GM21423 (cell line): ENCODE measurements around the gene FRAS1.
"Not testable (repeated sequence)": the region's sequence is repeated elsewhere in the genome, so short reads cannot be mapped to it uniquely, and the experiment has no call there.

Source experiments
- ATAC-seq: cut with Tn5 transposase; IDR thresholded peaks from one replicate; pipeline ENCODE4 v1.9.1; 2021; ENCODE audit warnings: mild to moderate bottlenecking, moderate library complexity; ENCODE audit not compliant: unreplicated experiment

Gene FRAS1

DNA sequence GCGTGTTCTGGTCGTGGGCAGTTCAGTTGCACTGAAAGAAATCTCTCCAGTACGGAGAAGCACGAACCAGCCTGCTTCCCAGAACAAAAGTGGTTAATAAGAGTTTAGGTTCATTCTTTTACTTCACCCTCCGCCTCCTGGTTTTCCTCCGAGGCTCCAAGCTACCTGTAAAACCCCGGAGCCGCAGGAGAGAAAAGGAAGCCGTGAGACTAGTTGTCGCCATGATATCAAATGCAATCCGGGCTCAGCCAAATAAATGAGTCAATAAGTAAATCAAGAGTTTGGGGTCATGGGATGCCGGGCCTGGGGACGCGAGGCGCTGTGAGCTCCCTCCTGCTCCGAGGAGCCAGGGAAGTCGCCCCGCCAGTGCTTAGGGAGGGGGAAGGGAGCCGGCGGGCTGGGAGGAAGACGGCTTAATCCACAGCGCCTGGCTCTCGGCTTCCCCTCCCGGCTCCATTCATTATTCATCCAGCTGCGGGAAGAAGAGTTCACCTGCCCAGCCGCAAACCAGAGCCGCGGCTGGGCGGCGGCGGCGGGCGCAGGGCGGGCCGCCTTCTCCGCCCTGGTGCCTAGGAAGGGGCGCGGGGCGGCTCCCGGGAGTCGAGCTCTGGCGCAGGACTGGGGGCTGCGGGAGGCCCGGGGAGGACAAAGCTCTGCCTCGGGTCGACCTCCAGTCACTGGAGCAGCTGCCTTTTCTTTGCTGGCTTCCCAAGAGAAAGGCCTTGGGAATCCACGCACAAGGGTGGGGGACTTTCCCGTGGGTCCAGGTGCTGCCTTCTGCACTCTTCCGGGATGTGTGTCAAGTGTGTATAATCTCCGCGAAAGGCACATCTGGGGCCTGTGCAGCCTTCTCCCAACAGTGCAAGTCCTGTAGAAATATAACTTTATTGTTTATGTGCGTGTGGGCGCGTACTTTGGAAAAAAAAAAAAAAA is 1.7 kb downstream of the FRAS1 start:
- ATAC-seq, result no peak

DNA sequence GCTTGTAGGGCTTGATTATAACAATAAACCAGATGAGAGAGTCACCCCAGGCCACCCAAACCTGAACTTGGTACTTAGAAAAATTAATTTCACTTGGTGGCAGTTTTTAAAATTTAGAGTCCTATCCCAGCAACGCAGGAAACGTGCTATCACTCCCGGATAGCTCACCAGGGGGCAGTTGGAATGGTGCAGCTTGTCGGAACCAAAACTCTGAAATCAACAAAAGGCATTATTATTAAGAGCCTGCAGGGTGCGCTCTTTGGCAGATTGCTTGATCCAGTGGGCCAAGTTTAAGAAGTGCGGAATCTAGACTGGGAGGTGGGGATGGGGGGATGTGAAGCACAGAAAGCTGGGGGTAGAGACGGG is 2.4 kb downstream of the FRAS1 start:
- no peak for ATAC-seq

DNA sequence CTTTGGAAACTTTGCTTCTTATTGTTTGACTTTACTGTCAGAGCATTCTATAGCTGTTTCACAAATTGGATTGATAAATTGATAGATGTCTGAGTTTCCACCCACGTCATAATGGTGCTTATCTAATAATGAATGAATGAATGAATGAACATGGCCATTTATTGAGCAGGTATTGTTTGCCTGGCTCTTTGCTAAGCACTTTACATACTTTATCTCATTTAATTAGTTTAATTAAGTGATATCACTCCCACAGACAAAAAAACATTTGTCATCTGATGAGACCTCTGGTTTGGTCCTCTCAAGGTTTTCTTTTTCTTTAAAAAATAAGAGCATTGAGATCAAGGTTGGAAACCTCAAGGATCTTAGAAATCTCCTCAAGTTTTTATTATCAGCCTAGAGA is 2.8 kb downstream of the FRAS1 start:
- no peak for ATAC-seq

DNA sequence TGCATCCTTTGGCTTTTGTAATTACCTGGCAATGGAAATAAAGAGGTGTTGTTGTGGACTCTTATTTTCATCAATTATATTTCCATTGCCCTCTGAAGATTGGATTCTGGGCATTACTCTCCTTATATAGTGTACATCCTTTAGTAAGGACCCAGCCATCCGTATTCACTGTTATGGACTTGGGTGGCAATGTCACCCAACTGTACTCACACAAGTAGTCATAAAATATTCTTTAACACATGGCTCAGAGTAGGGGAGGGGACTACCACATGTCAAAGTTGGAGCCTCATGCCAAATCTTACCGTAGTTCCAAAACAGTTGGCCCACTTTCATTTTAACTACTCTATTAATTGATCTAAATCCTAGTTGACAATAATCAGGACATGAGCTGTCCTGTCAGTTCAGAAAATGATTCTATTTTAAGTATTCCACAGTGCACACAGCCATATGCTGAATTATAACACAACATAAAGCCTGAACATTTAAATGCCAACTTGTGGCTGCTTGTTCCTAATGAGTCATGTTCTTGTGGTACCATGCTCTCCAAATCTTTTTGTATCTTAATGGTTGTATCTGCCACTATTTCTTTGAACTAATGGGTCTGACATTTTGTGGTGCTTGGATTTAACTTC is 4.9 kb downstream of the FRAS1 start:
- no peak for ATAC-seq

DNA sequence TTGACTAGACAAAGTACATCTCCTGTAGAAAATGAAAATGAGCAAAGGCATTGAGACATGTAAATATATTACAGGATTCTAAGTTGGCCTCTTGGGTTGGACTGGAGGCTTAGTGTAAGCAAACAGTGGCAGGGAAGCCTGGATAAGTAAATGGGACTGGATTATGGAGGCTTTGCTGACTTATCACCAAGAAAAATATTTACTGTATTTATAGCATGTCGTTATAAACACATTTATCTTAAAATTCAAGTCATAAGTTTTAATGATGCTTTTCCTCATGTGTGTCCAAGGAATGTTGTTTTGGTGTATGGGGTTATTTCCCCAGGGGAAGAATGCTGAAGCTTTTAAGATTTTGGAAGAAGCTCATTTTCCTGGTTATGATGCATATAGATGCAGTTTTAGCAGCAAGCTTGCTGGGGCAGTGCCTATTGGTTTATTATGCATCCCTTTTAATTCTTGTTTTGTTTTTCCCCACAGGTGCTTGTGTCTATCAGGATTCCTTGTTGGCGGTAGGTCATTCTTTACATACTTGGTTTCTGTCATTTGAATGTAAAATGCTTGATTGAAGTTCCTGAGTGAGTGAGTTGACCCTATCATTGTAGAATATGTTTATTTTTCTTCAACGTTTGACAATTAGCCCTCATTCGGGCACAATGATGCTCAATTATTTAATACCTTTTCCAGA is 8.5 kb downstream of the FRAS1 start:
- ATAC-seq, result no peak

DNA sequence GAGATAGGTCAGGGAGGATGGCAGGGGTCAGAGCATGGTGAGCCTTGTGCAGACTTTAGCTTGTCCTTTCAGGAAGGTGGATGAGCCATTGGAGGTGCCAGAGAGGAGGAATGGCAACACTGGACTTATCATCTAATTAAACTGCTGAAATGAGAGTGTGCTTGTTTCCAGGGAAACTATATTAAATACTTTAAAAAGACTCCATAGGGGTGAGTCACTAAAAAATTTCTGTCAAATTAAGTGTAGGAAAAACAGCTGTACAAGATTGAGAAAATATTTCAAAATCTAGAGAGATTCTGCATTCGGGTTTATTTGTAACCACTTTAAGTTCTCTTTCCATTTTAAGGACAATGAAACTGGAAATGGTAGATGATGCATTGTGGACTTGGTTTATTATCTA is 11.4 kb downstream of the FRAS1 start:
- no peak for ATAC-seq

DNA sequence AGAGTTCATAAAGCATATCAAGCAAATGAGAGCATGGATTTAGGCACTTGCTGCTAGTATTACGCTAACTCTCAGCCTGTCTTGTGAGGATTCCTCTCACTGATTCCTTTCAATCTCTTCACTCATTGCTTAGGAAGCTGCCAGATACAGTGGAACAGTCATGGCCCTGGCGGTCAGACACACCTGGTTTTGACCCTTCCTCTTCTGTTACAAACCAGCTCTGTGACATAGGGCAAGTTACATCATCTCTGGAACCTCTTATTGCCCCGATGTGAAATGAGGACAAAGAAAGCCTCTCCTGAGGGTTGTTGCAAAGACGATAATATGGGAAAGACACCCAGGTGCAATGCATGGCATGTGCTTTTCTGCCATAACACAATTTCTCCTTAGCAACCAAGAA is 12.2 kb downstream of the FRAS1 start:
- ATAC-seq, result no peak

DNA sequence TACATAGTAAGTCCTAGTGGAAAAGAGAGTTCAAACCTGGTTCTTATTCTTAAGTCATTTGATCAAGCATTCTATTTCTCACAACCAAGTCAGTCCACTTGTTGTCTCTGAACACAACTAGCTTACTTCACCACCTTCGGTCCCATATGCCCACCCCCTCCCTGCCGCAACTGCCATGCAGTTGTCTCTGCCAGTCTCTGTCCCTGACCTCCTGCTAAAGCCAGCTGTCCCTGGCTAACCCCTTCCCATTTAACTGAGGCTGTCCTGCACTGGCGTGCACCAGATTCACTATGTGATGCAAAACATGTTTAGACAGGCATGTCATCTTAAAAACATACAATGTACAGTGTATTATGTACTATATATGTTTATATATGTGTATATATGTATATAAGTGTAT is 12.7 kb downstream of the FRAS1 start:
- ATAC-seq, result no peak

DNA sequence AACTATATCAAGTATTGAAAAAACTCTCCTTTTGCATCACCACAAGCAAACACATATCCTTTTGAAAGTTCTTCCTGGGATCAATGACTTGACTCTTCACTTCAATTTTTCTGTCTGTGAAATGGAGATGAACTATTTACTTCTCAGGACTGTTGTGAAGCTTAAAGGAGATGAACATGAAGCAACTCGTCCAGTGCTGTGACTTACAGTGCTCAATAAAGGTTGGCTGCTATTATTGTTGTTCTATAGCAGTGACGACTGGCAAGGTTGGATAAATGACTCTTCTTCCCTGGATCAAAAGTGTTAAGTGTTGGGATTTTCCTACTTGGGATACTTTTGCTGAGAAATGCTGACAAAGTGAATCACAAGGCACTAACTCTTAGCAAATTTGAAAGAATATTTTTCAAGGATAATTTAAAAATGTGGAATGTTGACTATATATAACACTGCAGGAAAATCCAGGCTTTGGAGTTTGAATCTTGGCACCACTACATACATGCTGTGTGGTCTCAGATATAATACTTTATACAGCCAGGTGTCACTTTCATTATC is 13.7 kb downstream of the FRAS1 start:
- no peak for ATAC-seq

DNA sequence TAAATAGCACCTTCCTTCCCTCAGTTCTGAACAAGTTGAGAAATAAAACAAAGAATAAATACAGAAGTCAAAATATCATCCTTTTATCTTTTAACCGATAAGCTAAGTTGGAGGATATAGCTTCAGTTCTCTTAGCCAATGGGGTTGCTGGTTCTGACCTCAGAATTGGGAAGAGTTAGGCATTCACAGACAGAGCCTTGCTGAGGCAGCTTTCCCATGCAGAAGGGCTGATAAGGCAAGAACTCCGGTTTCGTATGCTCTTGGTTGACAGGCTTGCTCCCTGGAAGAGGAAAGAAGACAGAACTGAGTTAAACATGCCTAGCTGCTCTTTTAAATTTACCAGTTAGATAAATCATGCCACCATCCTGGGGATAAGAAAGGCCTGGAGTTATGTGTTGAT is 17.6 kb downstream of the FRAS1 start:
- ATAC-seq, result no peak

DNA sequence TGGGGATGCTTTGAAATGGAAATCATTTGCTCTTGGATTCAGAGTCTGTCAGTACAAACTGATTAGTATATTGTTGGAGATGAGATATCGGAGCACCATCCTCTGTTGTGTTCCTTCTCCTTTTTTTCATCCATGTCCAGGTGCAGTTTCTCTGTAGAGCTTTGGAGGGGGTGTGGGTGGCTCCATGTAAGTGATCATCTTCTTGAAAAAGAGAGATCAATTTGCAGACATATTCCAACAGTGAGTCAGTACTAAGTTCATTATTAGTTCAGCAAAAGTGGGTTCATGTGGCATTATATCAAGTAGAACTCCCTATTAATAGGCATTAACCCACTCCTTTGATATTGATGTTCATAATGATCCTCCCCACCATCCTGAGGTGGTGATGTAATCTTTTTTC is 18.9 kb downstream of the FRAS1 start:
- ATAC-seq, result no peak

DNA sequence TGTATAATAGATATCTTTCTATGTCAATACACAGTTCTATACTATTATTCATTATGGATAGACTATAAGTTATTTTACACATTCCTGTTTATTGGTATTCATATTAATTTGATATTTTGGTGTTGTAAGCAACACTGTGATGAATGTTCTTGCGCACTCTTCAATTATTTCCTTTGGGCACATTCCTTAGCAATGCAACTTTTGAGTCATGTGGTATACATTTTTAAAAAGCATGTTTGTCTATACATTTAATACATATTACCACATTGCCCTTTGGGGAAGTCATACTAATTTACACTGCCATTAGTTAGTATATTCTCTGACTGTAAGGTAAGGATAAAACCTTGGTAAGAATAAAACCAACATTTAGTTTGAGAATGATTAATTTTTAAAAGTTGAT is 21.0 kb downstream of the FRAS1 start:
- no peak for ATAC-seq

DNA sequence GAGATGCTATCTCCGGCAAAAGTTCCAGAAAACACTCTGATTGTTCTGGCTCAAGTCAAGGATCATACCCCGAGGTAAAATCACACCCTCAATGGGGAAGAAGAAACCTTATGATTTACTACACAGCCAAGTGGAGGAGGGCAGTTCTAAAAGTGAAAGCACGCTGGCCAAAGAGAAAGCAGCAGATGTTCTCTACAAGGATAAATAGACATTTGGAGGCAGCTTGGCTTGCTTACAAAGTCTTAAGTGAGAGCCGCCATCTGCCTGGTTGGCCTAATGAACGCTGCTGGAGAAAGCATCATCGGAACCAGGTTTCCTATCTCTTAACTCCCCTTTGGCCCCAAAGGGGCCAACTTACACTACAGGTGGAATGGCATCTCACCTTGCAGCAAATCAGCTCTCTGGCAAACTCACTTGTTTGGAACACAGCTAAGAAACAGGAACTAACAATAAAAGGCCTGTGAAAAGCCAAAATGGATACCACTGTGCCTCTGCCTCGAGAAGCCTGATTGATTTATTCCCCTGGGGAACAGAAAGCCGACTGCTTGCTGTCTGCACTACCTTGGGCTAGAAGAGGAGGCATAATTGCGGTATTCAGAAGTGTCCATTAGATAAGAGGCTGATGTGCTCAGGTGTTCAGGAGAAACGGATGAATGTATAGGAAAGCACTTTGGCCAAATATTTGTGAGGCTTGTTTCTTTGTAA is 22.8 kb downstream of the FRAS1 start:
- no peak for ATAC-seq

DNA sequence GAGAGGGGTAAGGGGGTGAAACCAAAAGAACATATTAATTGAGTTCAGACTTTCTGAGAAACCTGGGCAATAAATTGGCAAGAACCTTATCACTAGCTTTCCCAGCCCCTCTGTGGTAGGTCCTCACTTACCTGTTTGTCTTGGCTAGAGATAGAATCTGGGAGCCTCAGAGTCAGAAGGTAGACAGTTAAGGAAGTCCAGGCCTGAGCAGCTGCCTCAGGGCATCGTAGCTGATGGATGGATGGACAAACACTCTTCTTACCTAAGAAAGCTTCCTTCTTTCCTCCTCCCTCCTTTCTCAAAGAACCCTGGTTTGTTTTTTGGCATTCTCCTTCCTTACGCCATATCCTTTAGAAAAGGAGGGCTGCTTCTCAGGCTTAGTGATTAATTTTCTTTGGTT is 24.4 kb downstream of the FRAS1 start:
- no peak for ATAC-seq

DNA sequence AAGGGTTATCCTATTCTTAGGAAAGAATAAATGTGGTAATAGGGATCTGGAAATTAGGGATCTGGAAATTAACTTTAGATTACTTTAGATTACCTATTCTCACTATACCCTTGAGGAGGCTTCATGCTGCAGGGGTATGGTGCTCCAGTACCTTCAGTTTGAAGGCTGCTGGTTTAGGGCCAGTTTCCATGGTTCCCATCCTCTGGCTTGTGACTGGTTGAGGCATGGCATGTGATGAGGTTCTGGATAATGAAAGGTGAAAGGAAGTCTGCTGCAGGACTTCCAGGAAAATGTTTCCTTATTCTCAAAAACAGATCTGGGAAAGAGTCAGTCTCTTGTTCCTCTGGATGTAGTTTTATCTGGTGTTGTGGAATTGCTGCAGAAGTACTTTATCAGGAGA is 25.9 kb downstream of the FRAS1 start:
- no peak for ATAC-seq

DNA sequence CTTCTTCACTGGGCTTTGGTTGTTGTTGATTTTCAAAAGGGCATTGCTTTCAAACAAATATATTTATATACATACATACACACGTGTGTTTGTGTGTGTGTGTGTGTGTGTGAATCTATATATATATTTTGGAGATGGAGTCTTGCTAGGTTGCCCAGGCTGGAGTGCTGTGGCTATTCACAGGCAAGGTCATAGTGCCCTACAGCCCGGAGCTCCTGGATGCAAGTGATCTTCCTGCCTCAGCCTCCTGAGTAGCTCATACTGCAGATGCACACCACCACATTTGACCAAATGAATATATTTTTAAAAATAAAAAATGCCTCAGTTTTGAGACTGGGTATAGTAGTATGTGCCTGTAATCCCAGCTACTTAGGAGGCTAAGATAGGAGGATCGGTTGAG is 34.4 kb downstream of the FRAS1 start:
- no peak for ATAC-seq

DNA sequence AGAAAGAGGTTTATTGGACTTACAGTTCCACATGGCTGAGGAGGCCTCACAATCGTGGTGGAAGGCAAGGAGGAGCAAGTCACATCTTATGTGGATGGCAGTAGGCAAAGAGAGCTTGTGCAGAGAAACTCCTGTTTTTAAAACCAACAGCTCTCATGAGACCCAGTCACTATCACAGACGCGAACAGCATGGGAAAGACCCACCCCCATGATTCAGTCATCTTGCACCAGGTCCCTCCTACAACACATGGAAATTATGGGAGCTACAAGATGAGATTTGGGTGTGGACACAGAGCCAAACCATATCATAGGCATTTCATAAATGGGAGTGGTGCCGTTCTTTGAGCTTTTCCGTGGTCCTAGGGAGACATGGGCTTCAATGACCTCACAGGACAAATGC is 35.2 kb downstream of the FRAS1 start:
- ATAC-seq, result not testable (repeated sequence)

DNA sequence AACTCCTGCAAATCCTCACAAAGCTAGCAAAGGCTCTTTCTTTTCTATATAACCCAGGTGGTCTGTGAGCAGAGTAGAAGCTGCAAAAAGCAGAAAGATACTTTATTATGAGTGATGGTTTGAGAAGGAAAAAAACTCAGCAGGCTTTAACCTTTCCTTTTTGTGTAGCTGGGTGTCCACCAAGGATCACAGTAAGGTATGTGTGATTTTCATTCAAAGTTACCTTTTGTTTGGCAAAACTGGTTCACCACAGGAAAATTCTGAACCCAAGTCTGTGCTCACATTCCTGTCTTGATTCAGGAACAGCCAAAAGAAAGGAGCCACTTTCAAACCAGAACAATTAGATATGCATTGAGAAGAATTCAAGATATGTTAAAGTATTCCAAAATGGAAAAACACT is 35.7 kb downstream of the FRAS1 start:
- ATAC-seq, result no peak

DNA sequence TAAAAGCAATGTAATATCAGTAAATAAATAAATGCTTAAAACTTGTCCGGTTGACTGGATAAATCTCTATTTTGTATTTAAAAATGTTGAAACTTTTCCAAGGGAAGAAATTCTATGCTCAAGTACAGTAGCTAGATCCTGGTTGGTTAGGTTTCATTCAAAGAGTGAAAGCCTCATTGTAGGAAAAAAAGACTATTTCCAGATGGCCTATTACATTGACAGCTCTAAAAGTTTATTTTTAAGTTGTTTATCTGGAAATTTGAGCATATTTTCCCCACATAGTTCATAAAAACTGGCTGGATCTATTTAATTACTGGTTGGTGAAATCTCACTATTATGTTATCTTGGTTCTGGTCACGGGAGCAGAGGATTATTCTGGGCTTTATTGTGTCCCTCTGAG is 38.0 kb downstream of the FRAS1 start:
- no peak for ATAC-seq

DNA sequence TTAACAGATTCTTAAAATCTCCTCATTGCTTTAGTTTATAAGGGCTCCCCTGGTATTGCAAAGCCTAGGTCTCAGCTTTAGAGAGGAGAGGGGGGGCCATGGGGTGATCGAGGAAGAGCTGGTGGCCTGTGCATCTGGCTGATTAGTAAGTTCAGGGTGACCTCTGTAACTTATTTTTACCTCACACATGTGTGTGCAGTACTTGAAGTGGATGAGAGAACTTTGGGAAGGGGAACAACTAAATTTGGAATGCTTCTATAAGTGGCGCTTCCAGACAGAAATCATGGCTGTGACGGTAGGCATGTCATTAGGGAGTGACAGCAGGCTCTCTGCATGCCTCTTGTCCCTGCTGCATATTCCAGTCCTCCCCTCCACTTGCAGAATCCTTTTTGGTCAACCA is 41.9 kb downstream of the FRAS1 start:
- ATAC-seq, result no peak

DNA sequence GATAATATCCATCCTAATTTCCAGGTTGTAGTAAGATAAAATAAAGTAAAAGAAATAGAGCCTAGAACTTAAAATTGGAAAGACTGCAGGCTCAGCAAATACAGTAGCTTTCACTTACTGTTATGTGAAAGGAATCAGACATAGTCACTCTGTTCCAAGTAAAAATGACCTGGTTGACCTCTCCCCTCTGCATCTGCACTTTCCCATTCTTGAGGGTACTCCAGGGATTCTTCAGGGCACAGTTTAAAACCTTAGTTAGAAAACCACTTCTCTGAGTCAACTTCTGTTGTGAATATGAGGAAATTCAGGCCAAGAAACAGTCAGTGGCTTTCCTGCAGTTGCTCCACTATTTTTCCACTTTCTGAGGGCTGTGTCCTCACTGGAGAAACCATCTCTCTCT is 42.9 kb downstream of the FRAS1 start:
- ATAC-seq, result no peak
